K562 (cell line): ENCODE results near the gene ADD1. TPM values are rescaled to one million over a fixed set of nuclear protein-coding genes. Genes with fewer than 3 reads are reported as not detected.
A peak's percentile ranks its signal among the peaks of the same experiment; 100 is the strongest.

Experiments
- ATAC-seq: fragments of 200-7000 bp; cut with Tn5 transposase; 3 replicates; pipeline ENCODE4 v1.9.1; 2020; ENCODE audit warnings: moderate library complexity
- BruUV-seq: library from RNA; stranded (reverse); fragments of 400-500 nt; replicated peaks from 2 replicates; lab custom pipeline; 2021; lab: Mats Ljungman, UMichigan
- CTCF ChIA-PET: fragments of 300-600 bp; formaldehyde crosslinking; extraction: SDS; loops from one replicate; lab custom pipeline; 2021; ENCODE audit warnings: low intra/inter-chr PET ratio; lab: Yijun Ruan, JAX
- POLR2A ChIA-PET: fragments of 300-600, 350-650 bp; sonication (Branson Sonifier 250); formaldehyde crosslinking; extraction: SDS; loops from one replicate; lab custom pipeline; 2021; ENCODE audit warnings: antibody characterized with exemption, inconsistent platforms; lab: Yijun Ruan, JAX
- DNase-seq, 4 experiments: peaks; one replicate each; pipeline versions ENCODE4 v3.0.0 to v3.0.0-alpha.2; 2011 to 2018; ENCODE audit warnings: low spot score in 3 of 4, mixed read lengths in 3 of 4; ENCODE audit errors: extremely low read depth in 1 of 4
- FAIRE-seq: peaks from 2 replicates; lab custom pipeline; 2011; peaks lifted over from hg19 to GRCh38; lab: Jason Lieb, UNC
- H2AFZ ChIP-seq: 2 replicates; pipeline ENCODE4 v1.6.0; 2011; ENCODE audit warnings: low read depth, low read length, control low read depth, inconsistent platforms
- H3K27ac ChIP-seq: fragments of 200-600 bp; 3 replicates; pipeline ENCODE4 v1.8.0; 2011; ENCODE audit warnings: low read depth, mild to moderate bottlenecking, control low read depth, inconsistent platforms, low read length, moderate library complexity, mixed read lengths; ENCODE audit errors: extremely low read depth
- H3K27me3 ChIP-seq, 2 experiments: fragments of 300-600 bp in 1 of 2; 2 replicates in 1 of 2; 3 replicates in 1 of 2; pipeline versions ENCODE4 v1.6.0 to v1.8.0; 2011; ENCODE audit warnings: inconsistent platforms in 2 of 2, low read length in 2 of 2, mild to moderate bottlenecking in 1 of 2, mixed read lengths in 1 of 2, moderate library complexity in 1 of 2; ENCODE audit not compliant: control insufficient read depth in 2 of 2, insufficient read depth in 2 of 2
- H3K36me3 ChIP-seq: fragments of 300-600 bp; 3 replicates; pipeline ENCODE4 v1.8.0; 2011; ENCODE audit warnings: mild to moderate bottlenecking, low read length, inconsistent platforms; ENCODE audit not compliant: control insufficient read depth, insufficient read depth
- H3K4me1 ChIP-seq, 2 experiments: fragments of 200-600 bp in 1 of 2; replicated peaks in 1 of 2; 2 replicates in 1 of 2; 3 replicates in 1 of 2; pipeline versions ENCODE4 v1.5.1 to v1.8.0; 2011; ENCODE audit warnings: inconsistent platforms in 2 of 2, low read length in 2 of 2, mild to moderate bottlenecking in 1 of 2, mixed read lengths in 1 of 2, moderate library complexity in 1 of 2; ENCODE audit not compliant: control insufficient read depth in 2 of 2, insufficient read depth in 2 of 2
- H3K4me2 ChIP-seq: 2 replicates; pipeline ENCODE4 v1.6.1; 2011; ENCODE audit warnings: low read length, control low read depth, inconsistent platforms, mixed read lengths; ENCODE audit not compliant: insufficient read depth
- H3K4me3 ChIP-seq: fragments of 200-600 bp; sonication (generic), shearing (Covaris generic); 2 replicates; pipeline ENCODE4 v1.5.1; 2016; ENCODE audit warnings: control low read depth, inconsistent platforms
- H3K79me2 ChIP-seq: fragments of 200-600 bp; 3 replicates; pipeline ENCODE4 v1.8.0; 2011; ENCODE audit warnings: low read length, inconsistent platforms; ENCODE audit not compliant: control insufficient read depth, insufficient read depth
- H3K9ac ChIP-seq, 2 experiments: 2 replicates each; pipeline versions ENCODE4 v1.6.0 to v1.6.1; 2011; ENCODE audit warnings: low read depth in 2 of 2, low read length in 2 of 2, control low read depth in 1 of 2, inconsistent platforms in 1 of 2, mild to moderate bottlenecking in 1 of 2, mixed read lengths in 1 of 2; ENCODE audit not compliant: insufficient read depth in 1 of 2
- H3K9me1 ChIP-seq: one replicate; pipeline ENCODE4 v1.6.0; 2011; ENCODE audit warnings: inconsistent platforms, mild to moderate bottlenecking, low read length, moderate library complexity; ENCODE audit not compliant: control insufficient read depth, insufficient read depth
- H3K9me3 ChIP-seq: replicated peaks from 2 replicates; pipeline ENCODE4 v1.5.1; 2011; ENCODE audit warnings: low read depth, low read length, inconsistent platforms; ENCODE audit not compliant: control insufficient read depth, insufficient read depth
- H4K20me1 ChIP-seq: replicated peaks from 2 replicates; pipeline ENCODE4 v1.6.1; 2011; ENCODE audit warnings: low read length, inconsistent platforms, mixed read lengths; ENCODE audit not compliant: control insufficient read depth, insufficient read depth
- CBFA2T3 ChIP-seq: fragments of 450-650 bp; IDR thresholded peaks from 2 replicates; pipeline ENCODE4 v1.6.1; 2017
- NFIC ChIP-seq: fragments of 450-650 bp; IDR thresholded peaks from 2 replicates; pipeline ENCODE4 v1.6.1; 2017; ENCODE audit warnings: mild to moderate bottlenecking, inconsistent platforms
- POLR2G ChIP-seq: fragments of 200-400 bp; formaldehyde crosslinking; IDR thresholded peaks from 2 replicates; pipeline ENCODE4 v1.6.1; 2017; ENCODE audit warnings: low read depth, mild to moderate bottlenecking, antibody characterized with exemption, low read length, moderate library complexity
- ZBTB12 ChIP-seq: fragments of 250-450 bp; sonication (Bioruptor Pico); IDR thresholded peaks from 2 replicates; pipeline ENCODE4 v1.4.0; 2020
- ZNF217 ChIP-seq: sonication (generic); formaldehyde crosslinking; IDR thresholded peaks from 2 replicates; pipeline ENCODE4 v1.8.0; 2022; ENCODE audit warnings: mild to moderate bottlenecking, missing genetic modification reagents
- ZNF282 ChIP-seq: sonication (generic); formaldehyde crosslinking; IDR thresholded peaks from 2 replicates; pipeline ENCODE4 v1.8.1; 2023; ENCODE audit warnings: missing genetic modification reagents
- ZNF395 ChIP-seq: fragments of 200-800 bp; sonication (Bioruptor generic); IDR thresholded peaks from 2 replicates; pipeline ENCODE4 v1.6.1; 2017; ENCODE audit warnings: missing genetic modification characterization, missing compliant biosample characterization
- WGBS: fragments of 100-300 bp; shearing (Covaris generic); methylation state at CpG from one replicate; pipeline ENCODE4 v1.1.6; 2016; ENCODE audit warnings: low coverage, mixed read lengths; ENCODE audit not compliant: insufficient coverage; ENCODE audit errors: missing lambda C conversion rate; 5-methylcytosine and 5-hydroxymethylcytosine counted together
- in situ Hi-C: fragments of 300-500 bp; cut with MboI; formaldehyde crosslinking; loops from 4 replicates; pipeline ENCODE4 v1.15.0; 2018; ENCODE audit warnings: inconsistent platforms, mixed read lengths
- intact Hi-C: fragments of 100-400 bp; cut with micrococcal nuclease; formaldehyde crosslinking; loops from 2 replicates; pipeline ENCODE4 v1.14.2; 2022
- polyA plus RNA-seq, 8 experiments: library from polyadenylated mRNA; depleted of rRNA in 4 of 8; stranded (reverse) in 5 of 8; unstranded in 3 of 8; fragments of >200 nt; fragmentation: Nextera tagmentation in 2 of 8; fragmentation: Illumina TruSeq in 1 of 8; extraction: Ambion mirVana in 2 of 8; extraction: Trizol in 1 of 8; gene quantifications; 2 replicates each; pipeline versions ENCODE4 v1.2.1 to v1.2.3, GENCODE V29; 2011 to 2014; ENCODE audit warnings: inconsistent platforms in 1 of 8, missing spikeins in 1 of 8
- total RNA-seq, 7 experiments: library from RNA; depleted of rRNA in 6 of 7; stranded (reverse); fragments of >200 nt in 6 of 7; fragmentation: Illumina TruSeq in 2 of 7; extraction: Trizol in 2 of 7; gene quantifications; 2 replicates each; pipeline versions ENCODE4 v1.2.1 to v1.2.3, GENCODE V29; 2011 to 2021; ENCODE audit warnings: low replicate concordance in 1 of 7

Gene ADD1
- total and polyA plus RNA-seq, 9 of the 15 experiments (the other 6 are each of a cell fraction or from before 2014, with no cell fraction given), result 17.5 to 153 (median 74.0) TPM

GRCh38 chr4:2946812-2947600 lies 103.4 kb downstream of the ADD1 start:
- H3K36me3 ChIP-seq, result peaks cover 96% of the 10 kb centered on the region
- TF ChIP-seq ZNF217 (CRISPR knock-in tag), result no peak
- TF ChIP-seq NFIC, result 0 out of 2 replicates have a peak, but pooled peaks have one; percentile 13
- TF ChIP-seq ZBTB12 (CRISPR knock-in tag), result no peak
- peak; percentile 54; the same call in 1 of the 2 replicates for TF ChIP-seq POLR2G
- no peak for TF ChIP-seq ZNF395 (CRISPR knock-in tag)
- no peak for TF ChIP-seq ZNF282 (CRISPR knock-in tag)
- no peak for TF ChIP-seq CBFA2T3
- no peaks in the 10 kb centered on the region for H3K27me3 ChIP-seq
- no peak overlapping the region for H2AFZ ChIP-seq
- FAIRE-seq, result no peak
- POLR2A ChIA-PET, result interaction anchor here (0.6 to 2.3 kb wide), 4 partner anchors 9 to 208 kb away, joined by 3 to 9 read pairs (median 4); partner anchors contain the start of genes GRK4 and NOP14
- no peak overlapping the region for H3K4me3 ChIP-seq
- no peaks in the 10 kb centered on the region for H3K79me2 ChIP-seq
- H4K20me1 ChIP-seq, result 0 out of 2 replicates have a peak, but pooled peaks cover 6% of the 10 kb centered on the region
- CTCF ChIA-PET, result no interaction called here
- no TSS peak for BruUV-seq
- in situ Hi-C loops (no loop called here), intact Hi-C loops (no loop called here)
- no peak for DNase-seq
- H3K4me2 ChIP-seq, result no peak overlapping the region
- no peak overlapping the region; a peak in 1 of 4 replicates for H3K9ac ChIP-seq
- H3K9me1 ChIP-seq, result no peaks in the 10 kb centered on the region
- no peaks in the 10 kb centered on the region for H3K9me3 ChIP-seq
- no peak for ATAC-seq
- 95% methylated on average over 15 of the region's 19 CpGs for WGBS
- H3K27ac ChIP-seq, result no peak overlapping the region
- H3K4me1 ChIP-seq, result no peaks in the 10 kb centered on the region; a peak in 1 of 5 replicates
